Measurements from ENCODE around the gene FCN3.

DNA sequence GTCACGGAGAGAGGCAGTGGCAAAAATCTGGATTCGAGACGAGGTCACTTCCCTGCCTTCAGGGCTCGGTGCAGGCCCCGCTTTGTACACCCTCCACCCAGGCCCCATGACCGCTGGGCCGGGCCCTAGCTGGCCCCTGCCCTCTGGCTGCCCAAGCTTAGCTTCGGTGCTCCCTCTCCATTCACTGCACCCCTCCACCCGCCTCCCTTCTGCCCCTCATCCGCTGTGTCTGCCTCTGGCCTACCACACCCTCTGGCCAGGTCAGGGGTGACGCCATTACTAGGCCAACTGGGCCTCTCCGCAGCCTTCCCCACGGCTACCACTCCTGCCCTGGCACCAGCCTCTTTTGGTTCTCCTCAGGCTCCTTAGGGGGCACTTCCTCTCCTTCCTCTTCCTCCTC is 9.0 kb upstream of the FCN3 start:
- TF ChIP-seq POLR2A (IDR thresholded peaks at IDR 0.05): no peak
- TF ChIP-seq, protein P1, sequence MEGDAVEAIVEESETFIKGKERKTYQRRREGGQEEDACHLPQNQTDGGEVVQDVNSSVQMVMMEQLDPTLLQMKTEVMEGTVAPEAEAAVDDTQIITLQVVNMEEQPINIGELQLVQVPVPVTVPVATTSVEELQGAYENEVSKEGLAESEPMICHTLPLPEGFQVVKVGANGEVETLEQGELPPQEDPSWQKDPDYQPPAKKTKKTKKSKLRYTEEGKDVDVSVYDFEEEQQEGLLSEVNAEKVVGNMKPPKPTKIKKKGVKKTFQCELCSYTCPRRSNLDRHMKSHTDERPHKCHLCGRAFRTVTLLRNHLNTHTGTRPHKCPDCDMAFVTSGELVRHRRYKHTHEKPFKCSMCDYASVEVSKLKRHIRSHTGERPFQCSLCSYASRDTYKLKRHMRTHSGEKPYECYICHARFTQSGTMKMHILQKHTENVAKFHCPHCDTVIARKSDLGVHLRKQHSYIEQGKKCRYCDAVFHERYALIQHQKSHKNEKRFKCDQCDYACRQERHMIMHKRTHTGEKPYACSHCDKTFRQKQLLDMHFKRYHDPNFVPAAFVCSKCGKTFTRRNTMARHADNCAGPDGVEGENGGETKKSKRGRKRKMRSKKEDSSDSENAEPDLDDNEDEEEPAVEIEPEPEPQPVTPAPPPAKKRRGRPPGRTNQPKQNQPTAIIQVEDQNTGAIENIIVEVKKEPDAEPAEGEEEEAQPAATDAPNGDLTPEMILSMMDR (IDR thresholded peaks at IDR 0.05): no peak

Data from ovary (tissue), 3 donors.